GM18870 (cell line): ENCODE results near the gene TMOD4.
A peak's percentile ranks its signal among the peaks of the same experiment; 100 is the strongest.
"Not testable (repeated sequence)": the region's sequence is repeated elsewhere in the genome, so short reads cannot be mapped to it uniquely, and the experiment has no call there.

Source experiments
- ATAC-seq: cut with Tn5 transposase; IDR thresholded peaks from one replicate; pipeline ENCODE4 v1.9.1; 2021; ENCODE audit warnings: moderate library complexity; ENCODE audit not compliant: unreplicated experiment

TMOD4 gene

DNA sequence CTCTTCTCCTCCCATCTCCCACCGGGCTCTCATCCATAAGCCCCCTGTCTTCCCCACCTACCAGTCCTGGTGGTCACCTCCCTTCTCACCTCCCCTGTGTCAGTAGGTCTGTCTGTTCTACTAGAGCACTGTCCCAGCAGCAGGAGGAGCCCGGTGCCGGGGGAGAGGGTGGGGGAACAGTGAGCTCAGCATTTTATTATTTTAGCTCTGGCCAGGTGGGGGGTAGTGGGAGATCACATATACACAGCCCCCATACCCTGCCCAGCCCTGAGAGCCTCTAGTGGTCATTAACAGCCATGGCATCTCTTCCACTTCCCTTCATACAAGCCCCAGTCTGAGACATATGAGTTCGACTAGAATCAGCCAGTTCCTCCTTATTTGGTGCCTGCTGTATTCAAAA, at the start of gene TMOD4:
Gene TMOD4 (minus strand): TSS at position 119 of the 400 bp plus-strand sequence. CDS start 1,106 bp downstream, outside the sequence.
- ATAC-seq = no peak

DNA sequence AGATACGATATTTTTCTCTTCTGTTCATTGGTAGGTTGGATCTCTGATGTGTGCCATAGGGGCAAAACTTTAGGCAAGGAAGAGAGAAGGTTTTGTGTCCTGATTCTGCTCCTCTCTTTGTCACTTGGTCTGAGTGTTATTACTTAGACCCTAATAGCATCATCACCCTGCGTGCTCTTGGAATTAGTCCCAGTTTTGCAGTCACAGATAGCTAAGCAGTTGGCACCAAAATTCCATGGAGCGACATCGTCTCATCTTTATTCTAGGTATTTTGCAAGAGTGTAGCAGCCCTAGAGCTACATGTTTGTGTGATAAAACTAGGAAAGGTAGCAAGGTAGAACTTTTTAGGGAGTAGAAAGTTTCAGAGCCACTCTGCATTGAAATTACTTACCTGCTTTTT, 46.3 kb upstream of the TMOD4 start:
- ATAC-seq = no peak

DNA sequence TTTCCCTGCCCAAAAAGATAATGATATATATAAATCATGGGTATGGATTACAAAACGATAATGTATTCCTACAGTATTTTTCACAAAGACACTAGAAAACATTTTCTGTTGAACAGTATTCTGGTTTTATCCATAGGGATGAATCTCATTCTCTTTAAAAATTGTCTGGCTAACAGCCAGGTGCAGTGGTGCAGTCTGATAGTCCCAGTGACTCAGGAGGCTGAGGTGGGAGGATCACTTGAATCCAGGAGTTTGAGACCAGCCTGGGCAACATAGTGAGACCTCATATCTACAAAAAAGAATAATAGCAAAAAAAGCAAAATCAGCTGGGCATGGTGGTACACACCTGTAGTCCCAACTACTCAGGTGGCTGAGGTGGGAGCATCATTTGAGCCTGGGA, 45.8 kb upstream of the TMOD4 start:
- no peak for ATAC-seq

DNA sequence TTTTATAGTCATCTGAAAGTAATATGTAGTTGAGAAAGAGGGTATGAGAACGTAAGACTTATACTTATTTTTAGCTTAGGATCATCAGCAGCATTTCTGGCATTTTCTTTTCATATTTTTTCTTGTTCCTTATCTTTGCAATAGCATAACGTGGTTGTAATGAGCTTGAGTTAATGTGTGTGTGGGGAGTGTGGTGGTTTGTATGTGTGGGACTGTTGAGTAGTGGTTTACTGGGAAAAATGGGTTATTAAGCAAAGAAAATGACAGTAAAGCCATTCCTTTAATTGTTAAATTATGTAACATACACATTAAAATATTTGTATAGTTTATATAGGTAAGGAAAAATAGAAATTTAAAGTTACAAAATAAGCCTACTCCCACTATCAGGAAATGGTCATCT, 37.8 kb upstream of the TMOD4 start:
- ATAC-seq = no peak

DNA sequence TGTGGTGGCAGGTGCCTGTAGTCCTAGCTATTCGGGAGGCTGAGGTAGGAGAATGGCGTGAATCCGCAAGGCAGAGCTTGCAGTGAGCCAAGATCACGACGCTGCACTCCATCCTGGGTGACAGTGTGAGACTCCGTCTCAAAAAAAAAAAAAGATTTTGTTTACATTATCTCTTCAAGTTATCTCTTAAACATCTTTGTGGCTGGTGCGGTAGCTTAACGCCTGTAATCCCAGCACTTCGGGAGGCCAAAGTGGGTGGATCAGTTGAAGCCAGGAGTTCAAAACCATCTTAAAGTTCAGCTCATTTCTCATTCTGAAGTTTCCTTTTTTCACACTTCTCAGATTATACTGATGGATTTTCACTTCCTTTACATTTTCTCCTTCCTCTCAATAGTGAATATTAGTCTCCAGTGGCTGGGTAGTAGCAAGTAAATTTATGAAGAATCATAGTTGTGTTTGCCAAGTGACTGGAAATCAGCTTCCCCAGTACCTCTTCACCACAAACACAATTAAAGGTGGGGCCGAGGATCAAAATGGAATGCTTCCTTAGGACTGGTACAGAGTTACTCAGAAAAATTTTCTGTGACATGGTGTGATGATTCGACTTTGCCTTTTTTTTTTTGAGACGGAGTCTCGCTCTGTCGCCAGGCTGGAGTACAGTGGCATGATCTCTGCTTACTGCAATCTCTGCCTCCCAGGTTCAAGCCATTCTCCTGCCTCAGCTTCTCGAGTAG, 36.4 kb upstream of the TMOD4 start:
- ATAC-seq = no peak

DNA sequence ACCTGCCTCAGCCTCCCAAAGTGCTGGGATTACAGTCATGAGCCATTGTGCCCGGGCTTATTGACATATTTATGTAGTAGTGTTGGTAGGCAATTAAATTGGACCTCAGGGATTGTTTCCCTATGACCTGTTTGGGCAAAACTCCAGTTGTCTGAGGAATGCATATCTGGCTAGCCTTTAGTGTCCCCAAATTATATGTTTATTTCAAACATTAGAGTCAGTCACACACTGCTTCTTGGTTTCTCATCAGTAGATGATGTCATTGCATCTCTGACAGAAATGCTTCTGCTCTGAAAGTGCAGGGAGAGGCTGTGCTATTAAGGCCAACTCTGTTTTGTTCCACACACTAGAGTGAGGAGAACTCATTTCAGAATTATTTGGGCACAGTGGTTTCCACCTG, 35.0 kb upstream of the TMOD4 start:
- ATAC-seq = no peak

DNA sequence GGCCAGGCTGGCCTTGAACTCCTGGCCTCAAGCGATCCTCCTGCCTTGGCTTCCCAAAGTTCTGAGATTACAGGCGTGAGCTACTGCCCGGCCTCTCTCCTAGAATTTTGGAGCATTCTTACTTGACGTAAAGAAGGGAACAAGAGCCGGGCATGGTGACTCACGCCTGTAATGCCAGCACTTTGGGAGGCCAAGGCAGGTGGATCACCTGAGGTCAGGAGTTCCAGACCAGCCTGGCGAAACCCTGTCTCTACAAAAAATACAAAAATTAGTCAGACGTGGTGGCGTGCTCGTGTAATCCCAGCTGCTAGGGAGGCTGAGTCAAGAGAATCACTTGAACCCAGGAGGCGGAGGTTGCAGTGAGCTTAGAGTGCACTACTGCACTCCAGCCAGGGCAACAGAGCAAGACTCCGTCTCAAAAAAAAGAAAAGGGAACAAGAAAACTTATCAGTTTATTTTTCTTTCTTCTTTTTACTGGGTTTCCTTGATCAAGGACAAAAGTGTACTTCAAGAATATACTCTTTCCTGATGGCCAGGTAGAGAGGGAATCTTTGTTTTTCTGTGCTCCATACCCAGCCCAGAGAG, 29.7 kb upstream of the TMOD4 start:
- not testable (repeated sequence) for ATAC-seq

DNA sequence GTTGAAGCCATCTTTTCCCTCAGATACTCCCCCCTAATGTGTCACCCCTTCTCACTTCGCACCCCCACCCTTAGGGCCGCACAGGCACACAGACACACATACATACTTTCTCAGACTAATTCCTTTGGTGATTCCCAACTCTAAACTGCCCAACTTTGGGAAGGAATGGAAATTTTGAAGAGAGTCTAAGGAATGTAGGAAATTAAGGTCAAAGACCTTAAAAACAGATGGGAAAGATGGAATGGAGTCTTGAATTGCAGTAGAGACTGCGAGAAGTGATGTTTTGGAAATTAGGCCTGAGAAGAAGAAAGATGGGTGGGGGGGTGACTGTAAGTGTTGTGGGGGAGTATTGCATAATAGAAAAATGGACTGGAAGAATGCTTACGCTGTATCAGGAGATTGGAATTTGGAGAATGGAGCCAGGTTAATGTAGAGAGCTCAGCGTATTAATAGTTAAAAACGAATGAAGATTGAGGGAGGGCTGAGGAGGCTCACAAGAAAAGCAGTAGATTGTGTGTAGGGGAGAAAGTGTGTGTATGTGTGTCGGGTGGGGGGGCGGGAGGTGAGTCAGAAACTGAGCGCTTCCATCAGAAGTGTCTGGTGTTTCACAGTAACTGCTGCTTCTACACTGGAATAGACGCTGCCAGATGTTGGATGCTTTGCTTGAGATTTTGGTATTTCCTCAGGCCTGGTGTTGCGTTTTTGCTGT, 24.2 kb upstream of the TMOD4 start:
- no peak for ATAC-seq

DNA sequence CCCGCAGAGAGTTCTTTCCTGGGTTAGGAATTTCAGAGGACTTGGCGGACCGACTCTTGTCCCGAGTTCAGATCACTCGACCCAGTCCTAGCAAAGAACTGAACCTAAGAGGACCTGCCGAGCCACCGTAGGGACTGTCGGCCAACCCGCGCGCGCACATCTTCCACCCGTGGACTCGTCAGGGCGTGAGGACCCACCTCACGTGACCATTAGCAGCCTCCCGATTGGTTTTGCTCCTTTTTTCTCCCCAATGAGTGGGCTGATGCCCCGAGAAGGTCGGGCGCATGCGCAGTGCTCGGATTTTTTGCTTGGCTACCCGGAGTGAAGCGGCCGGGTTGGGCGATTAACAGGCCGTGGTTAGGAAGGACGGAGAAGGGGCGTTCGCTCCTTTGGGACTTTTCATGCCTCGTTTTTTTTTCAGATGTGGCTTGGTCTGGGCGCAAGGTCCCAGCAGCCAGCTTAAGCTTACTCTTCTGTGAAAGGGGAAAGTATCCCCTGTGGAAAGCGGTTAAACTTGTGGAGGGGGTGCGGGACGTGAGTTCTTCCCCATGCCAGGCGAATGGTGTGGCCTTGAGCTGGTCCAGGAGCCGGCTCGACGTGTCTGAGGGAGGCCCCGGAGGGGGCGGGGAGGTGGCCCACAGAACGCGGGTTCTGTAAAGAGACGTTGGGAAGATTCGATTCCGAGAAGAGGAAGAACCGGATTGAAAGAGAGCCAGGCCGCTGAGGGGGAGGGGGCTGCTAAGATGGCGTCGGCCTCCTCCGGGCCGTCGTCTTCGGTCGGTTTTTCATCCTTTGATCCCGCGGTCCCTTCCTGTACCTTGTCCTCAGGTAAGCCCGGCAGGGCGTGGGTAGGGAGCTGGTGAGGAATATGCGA, 22.7 kb upstream of the TMOD4 start, which contains the start of gene PIP5K1A:
Gene PIP5K1A (plus strand): TSS at position 299 of the 874 bp plus-strand sequence. CDS start 445 bp downstream, at position 744.
- peak; percentile 82 for ATAC-seq

DNA sequence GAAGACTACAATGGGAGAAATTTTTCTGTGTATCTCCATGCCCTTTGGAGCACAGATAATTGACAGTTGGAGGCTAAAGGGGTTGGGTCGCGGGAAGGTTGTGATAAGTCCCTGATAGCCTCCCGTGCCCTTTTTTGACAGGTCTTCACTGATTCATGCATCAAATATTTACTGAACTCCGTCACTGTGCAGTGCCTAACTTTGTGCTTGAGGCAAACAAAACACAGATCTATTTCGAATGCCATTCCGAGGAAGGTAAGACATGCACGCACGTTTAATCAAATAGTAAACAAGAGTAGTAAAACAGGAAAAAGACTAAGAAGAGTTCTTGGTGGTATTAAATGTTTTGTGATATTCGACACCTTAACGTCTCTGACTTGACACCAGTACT, 22.1 kb upstream of the TMOD4 start:
- ATAC-seq = no peak

DNA sequence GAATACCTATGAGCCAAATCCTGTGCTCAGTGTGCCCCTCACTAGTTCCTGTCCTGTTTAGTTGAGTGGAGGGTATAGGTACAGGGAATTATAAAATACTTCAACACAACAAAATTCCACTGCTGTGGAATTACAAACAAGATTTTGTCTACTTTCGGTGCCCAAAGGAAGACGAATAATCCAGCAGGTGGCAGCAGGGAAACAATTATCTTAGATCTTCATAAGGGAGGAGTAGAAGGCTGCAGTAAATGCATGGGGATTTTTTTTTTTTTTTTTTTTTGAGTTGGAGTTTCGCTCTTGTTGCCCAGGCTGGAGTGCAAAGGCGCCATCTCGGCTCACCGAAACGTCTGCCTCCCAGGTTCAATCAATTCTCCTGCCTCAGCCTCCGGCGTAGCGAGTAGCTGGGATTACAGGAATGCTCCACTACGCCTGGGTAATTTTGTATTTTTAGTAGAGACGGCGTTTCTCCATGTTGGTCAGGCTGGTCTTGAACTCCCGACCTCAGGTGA, 20.6 kb upstream of the TMOD4 start:
- ATAC-seq = no peak

DNA sequence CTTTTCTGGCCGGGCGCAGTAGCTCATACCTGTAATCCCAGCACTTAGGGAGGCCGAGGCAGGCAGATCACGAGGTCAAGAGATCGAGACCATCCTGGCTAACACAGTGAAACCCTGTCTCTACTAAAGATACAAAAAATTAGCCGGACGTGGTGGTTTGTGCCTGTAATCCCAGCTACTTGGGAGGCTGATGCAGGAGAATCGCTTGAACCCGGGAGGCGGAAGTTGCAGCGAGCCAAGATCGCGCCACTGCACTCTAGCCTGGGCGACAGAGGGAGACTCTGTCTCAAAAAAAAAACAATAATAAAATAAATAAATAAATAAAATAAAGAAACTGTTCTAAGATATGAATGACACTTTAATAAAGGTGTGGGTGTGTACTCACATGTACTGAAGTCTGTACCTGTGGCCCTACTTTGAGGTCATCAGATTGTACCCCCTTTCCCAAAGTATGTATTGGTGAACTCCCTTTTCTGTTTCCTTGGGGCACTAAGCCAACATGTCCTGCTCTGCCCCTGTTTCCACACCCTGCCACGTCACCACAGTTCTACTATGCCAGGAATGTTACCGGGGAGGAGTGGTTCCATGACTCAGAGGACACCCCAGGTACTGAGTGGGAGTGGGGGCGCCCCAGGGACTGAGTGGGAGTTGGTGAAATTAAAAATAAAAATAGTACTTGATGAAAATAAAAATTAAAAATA, 19.3 kb upstream of the TMOD4 start:
- not testable (repeated sequence) for ATAC-seq

DNA sequence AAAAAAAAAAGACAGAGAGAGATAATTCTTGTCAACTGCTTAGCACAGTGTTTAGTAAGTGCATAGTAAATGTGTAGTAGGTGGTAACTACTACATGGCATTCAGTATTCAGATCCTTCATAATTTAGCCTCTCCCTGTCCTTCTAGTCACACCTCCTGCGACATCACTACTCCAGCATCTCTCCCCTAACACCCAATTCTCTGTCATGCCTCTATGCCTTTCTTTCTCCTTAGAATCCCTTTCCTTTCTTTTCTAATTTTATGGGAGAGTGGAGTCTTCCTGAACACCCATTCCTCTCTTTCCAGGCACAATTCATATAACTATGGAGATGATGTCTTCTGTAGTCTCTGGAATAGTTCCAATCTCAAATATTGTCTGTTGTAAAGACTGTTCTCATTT, 18.1 kb upstream of the TMOD4 start:
- ATAC-seq = no peak

DNA sequence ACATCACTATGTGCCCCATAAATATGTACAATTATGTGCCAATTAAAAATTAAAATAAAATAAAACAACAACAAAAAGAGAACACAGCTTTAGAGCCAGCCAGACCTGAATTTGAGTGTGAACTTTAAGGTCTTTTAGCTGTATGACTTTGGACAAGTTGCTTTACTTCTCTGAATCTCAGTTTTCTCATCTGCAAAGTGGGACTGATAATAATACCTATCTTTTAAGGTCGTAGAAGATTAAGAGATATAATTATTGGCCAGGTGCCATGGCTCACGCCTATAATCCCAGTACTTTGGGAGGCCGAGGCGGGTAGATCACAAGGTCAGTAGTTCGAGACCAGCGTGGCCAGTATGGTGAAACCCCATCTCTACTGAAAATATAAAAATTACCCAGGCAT, 17.5 kb upstream of the TMOD4 start:
- no peak for ATAC-seq

DNA sequence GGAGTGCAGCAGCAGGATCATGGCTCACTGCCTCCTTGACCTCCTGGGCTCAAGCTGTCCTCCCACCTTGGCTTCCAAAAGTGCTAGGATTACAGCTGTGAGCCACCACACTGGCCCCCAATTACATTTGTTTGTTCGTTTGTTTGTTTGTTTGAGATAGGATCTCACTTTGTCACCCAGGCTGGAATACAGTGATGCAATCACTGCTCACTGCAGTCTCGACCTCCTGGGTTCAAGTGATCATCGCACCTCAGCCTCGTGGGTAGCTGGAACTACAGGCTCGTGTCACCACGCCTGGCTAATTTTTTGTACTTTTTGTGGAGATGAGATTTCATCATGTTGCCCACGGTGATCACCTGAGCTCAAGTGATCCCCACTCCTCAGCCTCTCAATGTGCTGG, 16.3 kb upstream of the TMOD4 start:
- no peak for ATAC-seq

DNA sequence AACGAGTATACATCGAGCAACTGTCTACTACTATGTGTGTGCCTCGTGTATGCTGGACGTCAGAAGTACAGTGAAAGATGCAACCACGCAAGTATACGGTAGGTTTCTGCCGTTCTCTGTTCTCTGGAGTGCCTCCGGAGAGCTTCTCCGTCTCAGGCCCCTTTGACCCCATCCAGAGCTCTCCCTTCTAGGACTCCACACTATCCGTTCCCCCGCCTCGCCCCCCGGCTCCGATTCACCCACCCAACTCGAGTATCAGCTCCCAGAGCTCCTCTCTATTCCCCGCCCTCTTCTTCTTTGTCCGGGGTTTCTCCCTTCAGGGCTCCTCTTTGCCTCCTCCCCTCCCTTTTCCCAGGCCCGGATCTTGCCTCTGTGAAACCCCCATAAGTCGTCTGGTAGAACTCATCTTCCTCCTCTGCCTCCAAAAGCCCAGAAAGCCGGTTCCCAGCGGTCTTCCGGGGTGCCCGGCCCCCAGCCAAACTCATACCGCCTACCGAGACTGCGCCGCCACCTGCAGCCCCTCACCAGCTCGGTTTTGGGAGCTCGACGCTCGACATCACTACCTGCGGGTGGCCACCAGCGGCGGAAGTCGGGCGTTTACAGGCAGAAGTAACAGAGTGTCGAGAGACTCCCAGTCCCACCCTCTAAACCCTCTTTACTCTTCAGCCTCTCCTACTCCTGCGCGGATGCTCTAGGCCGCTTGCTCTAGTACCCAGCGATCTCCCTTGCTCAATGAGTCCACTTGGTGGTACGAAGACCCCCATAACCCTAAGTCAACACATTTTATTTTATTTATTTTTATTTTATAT, 14.1 kb upstream of the TMOD4 start, which contains the start of gene VPS72:
Gene VPS72 (minus strand): TSS at position 561 of the 809 bp plus-strand sequence. CDS start 76 bp downstream, at position 485.
- peak; percentile 63 for ATAC-seq

DNA sequence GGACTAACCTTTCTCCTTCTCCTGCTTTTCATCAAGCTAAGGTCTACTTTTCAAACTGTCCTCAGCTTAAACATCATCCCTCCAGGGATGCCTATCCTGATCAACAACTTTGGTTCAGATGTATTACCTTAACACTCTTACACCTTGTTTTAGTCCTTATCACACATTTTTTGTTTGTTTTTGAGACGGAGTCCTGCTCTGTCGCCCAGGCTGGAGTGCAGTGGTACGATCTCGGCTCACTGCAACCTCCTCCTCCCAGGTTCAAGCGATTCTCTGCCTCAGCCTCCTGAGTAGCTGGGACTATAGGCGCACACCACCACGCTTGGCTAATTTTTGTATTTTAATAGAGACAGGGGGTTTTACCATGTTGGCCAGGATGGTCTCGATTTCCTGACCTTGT, 12.9 kb upstream of the TMOD4 start:
- ATAC-seq = not testable (repeated sequence)

DNA sequence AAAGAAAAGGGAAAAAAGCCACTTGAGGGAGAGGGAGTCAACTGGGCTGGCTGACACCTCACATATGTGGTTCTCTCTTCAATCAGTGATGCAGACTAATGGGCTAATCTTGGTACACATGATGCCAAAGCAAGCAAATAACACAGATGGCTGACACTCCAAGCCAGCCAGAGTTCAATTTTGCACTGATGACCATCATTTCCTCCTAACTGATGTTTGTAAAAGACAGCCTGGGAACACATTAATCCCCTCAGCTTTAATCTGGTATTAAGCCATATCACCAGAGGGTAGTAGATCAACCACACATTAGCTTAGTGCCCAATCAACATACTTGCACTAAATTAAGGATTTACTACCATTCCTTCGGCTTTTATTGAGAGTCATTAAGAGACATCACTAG, 11.4 kb upstream of the TMOD4 start:
- no peak for ATAC-seq

DNA sequence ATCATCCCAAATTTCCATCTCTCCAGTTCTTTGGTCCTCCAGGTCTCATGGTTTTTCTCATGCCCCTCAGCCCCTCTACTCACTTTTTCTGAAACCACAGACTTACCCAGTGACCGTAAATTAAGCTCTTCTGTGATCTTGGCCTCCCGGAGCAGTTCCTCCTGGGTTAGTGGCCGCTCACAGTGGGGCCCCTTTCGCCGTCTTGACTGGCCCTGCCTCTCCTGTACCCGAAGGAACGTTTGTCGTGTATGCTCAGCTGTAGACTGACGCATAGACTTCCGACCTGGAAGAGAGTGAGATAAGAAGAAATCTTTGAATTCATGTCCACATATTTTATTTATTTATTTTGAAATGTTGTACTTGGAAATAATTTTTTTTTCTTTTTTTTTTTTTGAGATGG, 8.4 kb upstream of the TMOD4 start:
- ATAC-seq = no peak
